KOPT-K1 (cell line): ENCODE results near the gene TTC33.
"Not testable (repeated sequence)": the region's sequence is repeated elsewhere in the genome, so short reads cannot be mapped to it uniquely, and the experiment has no call there.

Source experiments
- H3K27ac ChIP-seq: fragments of 200-600 bp; sonication (generic); 2 replicates; pipeline ENCODE4 v1.5.1; 2016; ENCODE audit warnings: antibody characterized with exemption, mild to moderate bottlenecking, low read depth, low read length; ENCODE audit not compliant: poor library complexity, severe bottlenecking
- H3K36me3 ChIP-seq: fragments of 200-600 bp; sonication (generic); 2 replicates; pipeline ENCODE4 v1.5.1; 2017; ENCODE audit warnings: antibody characterized with exemption, mild to moderate bottlenecking, low read length, moderate library complexity; ENCODE audit not compliant: insufficient read depth
- H3K9me3 ChIP-seq: fragments of 200-600 bp; sonication (generic); 2 replicates; pipeline ENCODE4 v1.5.1; 2017; ENCODE audit warnings: antibody characterized with exemption, low read length, mild to moderate bottlenecking; ENCODE audit not compliant: insufficient read depth, poor library complexity, severe bottlenecking

TTC33 gene

GRCh38 chr5:40614923-40615585, 140.7 kb downstream of the TTC33 start:
- H3K36me3 ChIP-seq = no peaks in the 10 kb centered on the region
- no peaks in the 10 kb centered on the region for H3K9me3 ChIP-seq
- no peak overlapping the region for H3K27ac ChIP-seq

GRCh38 chr5:40614466-40614865, 141.3 kb downstream of the TTC33 start:
- H3K9me3 ChIP-seq = no peaks in the 10 kb centered on the region
- H3K36me3 ChIP-seq = no peaks in the 10 kb centered on the region
- no peak overlapping the region for H3K27ac ChIP-seq

GRCh38 chr5:40607202-40607601, 148.6 kb downstream of the TTC33 start:
- no peak overlapping the region for H3K27ac ChIP-seq
- no peaks in the 10 kb centered on the region for H3K9me3 ChIP-seq
- H3K36me3 ChIP-seq = no peaks in the 10 kb centered on the region

GRCh38 chr5:40606077-40606765, 149.5 kb downstream of the TTC33 start:
- Histone ChIP-seq H3K36me3 (no peaks in the 10 kb centered on the region), H3K27ac (peak overlapping the region; percentile 68), H3K9me3 (no peaks in the 10 kb centered on the region)

GRCh38 chr5:40605295-40605958, 150.3 kb downstream of the TTC33 start:
- peak overlapping the region; percentile 68 for H3K27ac ChIP-seq
- no peaks in the 10 kb centered on the region for H3K36me3 ChIP-seq
- no peaks in the 10 kb centered on the region for H3K9me3 ChIP-seq

- no peak overlapping the region for H3K27ac ChIP-seq
- no peaks in the 10 kb centered on the region for H3K36me3 ChIP-seq
- no peaks in the 10 kb centered on the region for H3K9me3 ChIP-seq
These were observed 152.4 kb downstream of the TTC33 start for GRCh38 chr5:40603378-40603777.

GRCh38 chr5:40601198-40601868, 154.4 kb downstream of the TTC33 start:
- no peaks in the 10 kb centered on the region for H3K9me3 ChIP-seq
- no peaks in the 10 kb centered on the region for H3K36me3 ChIP-seq
- no peak overlapping the region for H3K27ac ChIP-seq

GRCh38 chr5:40600383-40600782, 155.4 kb downstream of the TTC33 start:
- Histone ChIP-seq H3K9me3 (no peaks in the 10 kb centered on the region), H3K27ac (no peak overlapping the region)

GRCh38 chr5:40599676-40600075, 156.1 kb downstream of the TTC33 start:
- Histone ChIP-seq H3K36me3 (no peaks in the 10 kb centered on the region), H3K9me3 (no peaks in the 10 kb centered on the region), H3K27ac (no peak overlapping the region)

More at GRCh38 chr5:40600383-40600782, 155.4 kb downstream of the TTC33 start:
- no peaks in the 10 kb centered on the region for H3K36me3 ChIP-seq

GRCh38 chr5:40594811-40595210, 160.9 kb downstream of the TTC33 start:
- H3K9me3 ChIP-seq = no peaks in the 10 kb centered on the region
- H3K27ac ChIP-seq = no peak overlapping the region
- no peaks in the 10 kb centered on the region for H3K36me3 ChIP-seq

GRCh38 chr5:40591727-40592396, 163.9 kb downstream of the TTC33 start:
- not testable (repeated sequence) for H3K9me3 ChIP-seq, H3K36me3 ChIP-seq, H3K27ac ChIP-seq

GRCh38 chr5:40587376-40587775, 168.4 kb downstream of the TTC33 start:
- no peaks in the 10 kb centered on the region for H3K9me3 ChIP-seq
- no peak overlapping the region for H3K27ac ChIP-seq
- no peaks in the 10 kb centered on the region for H3K36me3 ChIP-seq

- Histone ChIP-seq H3K36me3 (no peaks in the 10 kb centered on the region), H3K27ac (no peak overlapping the region), H3K9me3 (no peaks in the 10 kb centered on the region)
These were observed 170.1 kb downstream of the TTC33 start for GRCh38 chr5:40585537-40586267.

- Histone ChIP-seq H3K36me3 (no peaks in the 10 kb centered on the region), H3K9me3 (no peaks in the 10 kb centered on the region), H3K27ac (no peak overlapping the region)
These were observed 171.7 kb downstream of the TTC33 start for GRCh38 chr5:40584054-40584453.
